Posterior cingulate gyrus (tissue), 11 donors: ENCODE data around the gene TFCP2.

Experiments
- DNase-seq, 10 donors: peaks; one replicate each; pipeline versions ENCODE4 v3.0.0 to v3.0.0-alpha.2; 2020 to 2021; ENCODE audit warnings: mixed read lengths in 3 of 10
- intact Hi-C: fragments of 100-400 bp; cut with DNase I; formaldehyde crosslinking; loops from one replicate; pipeline ENCODE4 v1.15.1; 2023

Gene TFCP2

GRCh38 chr12:51055060-51055459, 117.9 kb downstream of the TFCP2 start:
- DNase-seq, result no peak
- intact Hi-C loops, result no loop called here

- intact Hi-C loops, result no loop called here
- DNase-seq, result no peak
Measured at GRCh38 chr12:51051787-51052186, 121.1 kb downstream of the TFCP2 start.

GRCh38 chr12:51049525-51049924, 123.4 kb downstream of the TFCP2 start:
- intact Hi-C loops, result loop anchor here (2.0 to 5.0 kb wide), 3 partner anchors 33 to 293 kb away; partner anchors contain the start of gene CSRNP2
- no peak for DNase-seq

- intact Hi-C loops, result loop anchor here (2.0 to 5.0 kb wide), 3 partner anchors 34 to 294 kb away; partner anchors contain the start of gene CSRNP2
- DNase-seq, result no peak
Measured at GRCh38 chr12:51048661-51049251, 124.2 kb downstream of the TFCP2 start.

- intact Hi-C loops, result loop anchor here (2.0 to 5.0 kb wide), 3 partner anchors 35 to 294 kb away; partner anchors contain the start of gene CSRNP2
Measured at GRCh38 chr12:51047655-51048540, 125.0 kb downstream of the TFCP2 start, which contains the start of gene LETMD1. Gene LETMD1, plus strand, starts transcription at chr12:51048327. Its CDS starts 30 bp downstream, at chr12:51048357.

More at GRCh38 chr12:51047655-51048540, 125.0 kb downstream of the TFCP2 start, which contains the start of gene LETMD1:
- DNase-seq, result peak; percentile 91 to 99 (median 95)
